ENCODE data around the gene SRR. TPM values are rescaled to one million over a fixed set of nuclear protein-coding genes. Genes with fewer than 3 reads are reported as not detected.

The SRR gene
- total and polyA plus RNA-seq, 10 of the 15 experiments (the other 5 are each of a cell fraction or from before 2014, with no cell fraction given), result 11.7 to 33.9 (median 20.2) TPM

GRCh38 chr17:2368359-2368758, 64.6 kb downstream of the SRR start (continued):
- no peak for TF ChIP-seq ZNF592 (IDR thresholded peaks at IDR 0.05)
- TF ChIP-seq BRCA1 (IDR thresholded peaks at IDR 0.05; ENCODE audit: low read depth, low read length), result no peak
- no peak for TF ChIP-seq RELA (IDR thresholded peaks at IDR 0.05; ENCODE audit: borderline replicate concordance, partially characterized antibody)
- no peak for TF ChIP-seq MEF2B (IDR thresholded peaks at IDR 0.05; ENCODE audit: partially characterized antibody, poor library complexity, severe bottlenecking)

GRCh38 chr17:2369039-2369438, 65.3 kb downstream of the SRR start:
- no peak overlapping the region for H3K4me2 ChIP-seq (ENCODE audit: control insufficient read depth, insufficient read depth)
- POLR2A ChIA-PET, result no interaction called here
- H3K27ac ChIP-seq (ENCODE audit: control insufficient read depth, insufficient read depth), result no peak overlapping the region
- DNase-seq (ENCODE audit: low read depth, low spot score) (no peak), ATAC-seq (no peak), FAIRE-seq (no peak)
- H2AFZ ChIP-seq (ENCODE audit: control insufficient read depth, low read depth, low read length), result no peak overlapping the region
- in situ Hi-C loops (cut with MboI), result no loop called here
- TF ChIP-seq BCLAF1 (IDR thresholded peaks at IDR 0.05) (no peak), PKNOX1 (IDR thresholded peaks at IDR 0.05) (no peak), ZBTB11 (CRISPR knock-in tag; IDR thresholded peaks at IDR 0.05) (no peak), GABPA (IDR thresholded peaks at IDR 0.05; ENCODE audit: low read depth) (no peak), NFXL1 (IDR thresholded peaks at IDR 0.05; ENCODE audit: borderline replicate concordance) (no peak)
- BruUV-seq (replicated peaks), result no TSS peak
- no peaks in the 10 kb centered on the region for H3K27me3 ChIP-seq (replicated peaks in 1 of 2; ENCODE audit: control insufficient read depth in 2 of 2, insufficient read depth in 2 of 2, low read length in 1 of 2)
- H3K4me1 ChIP-seq (ENCODE audit: control insufficient read depth, insufficient read depth, low read length), result no peaks in the 10 kb centered on the region
- CTCF ChIA-PET, result no interaction called here
- SMC1A ChIA-PET (ENCODE audit: uncharacterized antibody, unreplicated experiment), result interaction anchor here (2.0 kb wide), 1 partner anchor 47 kb away, joined by 6 read pairs; no protein-coding TSS in a partner anchor
- intact Hi-C loops (cut with micrococcal nuclease; ENCODE audit: unreplicated experiment), result no loop called here
- no peaks in the 10 kb centered on the region for H4K20me1 ChIP-seq (ENCODE audit: control insufficient read depth, insufficient read depth)
- RAD21 ChIA-PET (ENCODE audit: unreplicated experiment), result interaction anchor here (1.1 to 2.7 kb wide), 2 partner anchors 14 to 47 kb away, joined by 3 to 9 read pairs; no protein-coding TSS in a partner anchor
- no peak overlapping the region for H3K4me3 ChIP-seq
- no peaks in the 10 kb centered on the region for H3K79me2 ChIP-seq (ENCODE audit: control insufficient read depth, insufficient read depth, low read length)
- H3K36me3 ChIP-seq (ENCODE audit: control insufficient read depth in 2 of 2, insufficient read depth in 2 of 2, low read length in 1 of 2), result no peaks in the 10 kb centered on the region; a peak in 1 of 4 replicates
- WGBS (ENCODE audit: insufficient coverage, insufficient replicate concordance, low lambda C conversion rate, missing lambda C conversion rate), result 86% methylated on average over 5 of the region's 5 CpGs
- H3K9ac ChIP-seq (ENCODE audit: control insufficient read depth, insufficient read depth, low read length), result no peak overlapping the region
- H3K9me3 ChIP-seq (replicated peaks; ENCODE audit: control insufficient read depth, insufficient read depth, low read length), result no peaks in the 10 kb centered on the region
